Hepatocyte (in vitro differentiated cells): Measurements from ENCODE around the gene WASHC4. TPM values are rescaled to one million over a fixed set of nuclear protein-coding genes. Genes with fewer than 3 reads are reported as not detected.

Experiments used
- DNase-seq: peaks from one replicate; pipeline ENCODE4 v3.0.0-alpha.2; 2016; ENCODE audit warnings: low spot score
- H2AFZ ChIP-seq: fragments of 200-600 bp; sonication (generic); 2 replicates; pipeline ENCODE4 v1.6.0; 2016; ENCODE audit warnings: antibody characterized with exemption, mild to moderate bottlenecking
- H3K27ac ChIP-seq: fragments of 200-600 bp; sonication (generic); 2 replicates; pipeline ENCODE4 v1.5.1; 2016; ENCODE audit warnings: mild to moderate bottlenecking
- H3K27me3 ChIP-seq: fragments of 200-600 bp; sonication (generic); 2 replicates; pipeline ENCODE4 v1.6.1; 2016
- H3K36me3 ChIP-seq: fragments of 200-600 bp; sonication (generic); replicated peaks from 2 replicates; pipeline ENCODE4 v1.5.1; 2016; ENCODE audit warnings: low read depth; ENCODE audit not compliant: insufficient read depth
- H3K4me1 ChIP-seq: fragments of 200-600 bp; sonication (generic); 2 replicates; pipeline ENCODE4 v1.5.1; 2016; ENCODE audit warnings: mild to moderate bottlenecking, moderate library complexity; ENCODE audit not compliant: insufficient read depth
- H3K4me2 ChIP-seq: fragments of 200-600 bp; sonication (generic); 2 replicates; pipeline ENCODE4 v1.6.0; 2016
- H3K4me3 ChIP-seq: fragments of 200-600 bp; sonication (generic); 2 replicates; pipeline ENCODE4 v1.5.1; 2016; ENCODE audit warnings: mild to moderate bottlenecking
- H3K79me2 ChIP-seq: fragments of 200-600 bp; sonication (generic); 2 replicates; pipeline ENCODE4 v1.6.0; 2017; ENCODE audit warnings: mild to moderate bottlenecking
- H3K9me2 ChIP-seq: fragments of 200-600 bp; sonication (generic); replicated peaks from 2 replicates; pipeline ENCODE4 v1.6.0; 2017; ENCODE audit warnings: mild to moderate bottlenecking; ENCODE audit not compliant: insufficient read depth
- H3K9me3 ChIP-seq: fragments of 200-600 bp; sonication (generic); 2 replicates; pipeline ENCODE4 v1.5.1; 2016; ENCODE audit warnings: low read depth, mild to moderate bottlenecking
- H4K20me1 ChIP-seq: fragments of 200-600 bp; sonication (generic); 2 replicates; pipeline ENCODE4 v1.6.0; 2016; ENCODE audit warnings: mild to moderate bottlenecking; ENCODE audit not compliant: insufficient read depth, poor library complexity, severe bottlenecking
- CTCF ChIP-seq: fragments of 200-600 bp; sonication (generic); IDR thresholded peaks from 2 replicates; pipeline ENCODE4 v1.5.1; 2016; ENCODE audit warnings: antibody characterized with exemption, mild to moderate bottlenecking; ENCODE audit not compliant: poor library complexity
- EZH2 ChIP-seq: fragments of 200-600 bp; sonication (generic); IDR thresholded peaks from 2 replicates; pipeline ENCODE4 v1.6.1; 2016; ENCODE audit warnings: antibody characterized with exemption, mild to moderate bottlenecking, borderline replicate concordance
- EZH2phosphoT487 ChIP-seq: fragments of 200-600 bp; sonication (generic); IDR thresholded peaks from one replicate; pipeline ENCODE4 v1.6.1; 2018; ENCODE audit warnings: antibody characterized with exemption, mild to moderate bottlenecking, low read depth, moderate library complexity; ENCODE audit not compliant: unreplicated experiment, severe bottlenecking
- WGBS: methylation state at CpG from one replicate; pipeline ENCODE4 v1.1.6; 2016; ENCODE audit warnings: low lambda C conversion rate; ENCODE audit errors: missing lambda C conversion rate; 5-methylcytosine and 5-hydroxymethylcytosine counted together
- polyA plus RNA-seq: library from polyadenylated mRNA; unstranded; fragments of >200 nt; fragmentation: Nextera tagmentation; extraction: Ambion mirVana; gene quantifications from 2 replicates; pipeline ENCODE4 v1.2.1, GENCODE V29; 2016
- total RNA-seq: library from RNA; depleted of rRNA; stranded (reverse); fragments of >200 nt; gene quantifications from 2 replicates; pipeline ENCODE4 v1.2.3, GENCODE V29; 2014

The WASHC4 gene
- total and polyA plus RNA-seq, 2 experiments from 2014 or later = 31.3 to 92.7 TPM

DNA sequence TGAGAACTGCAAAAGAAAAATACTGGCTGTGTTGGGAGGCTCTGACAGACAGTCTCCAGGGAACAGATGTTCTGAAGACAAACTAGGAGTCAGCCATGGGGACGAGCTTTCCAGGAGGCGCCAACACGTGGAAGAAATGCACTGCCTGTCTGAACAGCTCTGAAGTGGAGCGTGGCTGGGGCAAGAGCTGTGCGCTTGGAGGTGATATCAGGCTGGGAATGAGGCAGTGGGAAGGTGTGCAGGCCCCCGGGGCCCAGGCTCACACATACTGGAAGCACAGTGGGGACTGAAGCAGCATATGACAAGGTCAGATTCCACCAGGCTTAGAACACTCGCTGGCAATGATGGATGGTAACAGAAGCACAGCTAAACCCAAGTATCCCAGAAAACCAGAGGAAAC, 110.9 kb downstream of the WASHC4 start:
- Histone ChIP-seq H3K4me1 (peaks cover 43% of the 10 kb centered on the region), H4K20me1 (no peaks in the 10 kb centered on the region), H3K27me3 (no peaks in the 10 kb centered on the region), H3K36me3 (peaks cover 3% of the 10 kb centered on the region), H3K9me3 (no peaks in the 10 kb centered on the region), H2AFZ (no peak overlapping the region), H3K4me2 (no peak overlapping the region), H3K79me2 (peaks cover 53% of the 10 kb centered on the region), H3K4me3 (no peak overlapping the region), H3K27ac (peak overlapping the region; percentile 95), H3K9me2 (no peaks in the 10 kb centered on the region)
- no peak for TF ChIP-seq EZH2
- no peak for TF ChIP-seq CTCF
- TF ChIP-seq EZH2phosphoT487 = no peak
- DNase-seq = no peak
- 77% methylated on average over 7 of the region's 7 CpGs for WGBS

Other genes starting within 250 kb of the WASHC4 start
- gene SLC41A2, start 149.4 kb upstream of the WASHC4 start, total RNA-seq = 42.8 and 48.2 TPM in 2 replicates
- 8.3 and 8.4 TPM in 2 replicates for gene SLC41A2, start 149.4 kb upstream of the WASHC4 start, polyA plus RNA-seq
- gene NOPCHAP1, start 121.4 kb upstream of the WASHC4 start, total RNA-seq = 2.4 and 2.8 TPM in 2 replicates
- 14.0 and 16.2 TPM in 2 replicates for gene NOPCHAP1, start 121.4 kb upstream of the WASHC4 start, polyA plus RNA-seq
- 11.1 and 16.2 TPM in 2 replicates for gene ALDH1L2, start 23.3 kb upstream of the WASHC4 start, total RNA-seq
- gene ALDH1L2, start 23.3 kb upstream of the WASHC4 start, polyA plus RNA-seq = 5.9 and 6.5 TPM in 2 replicates
- gene APPL2, start 128.4 kb downstream of the WASHC4 start, total RNA-seq = 51.9 and 74.1 TPM in 2 replicates
- 38.2 and 42.2 TPM in 2 replicates for gene APPL2, start 128.4 kb downstream of the WASHC4 start, polyA plus RNA-seq
- 80.9 and 92.3 TPM in 2 replicates for gene C12orf75, start 223.0 kb downstream of the WASHC4 start, total RNA-seq
- 95.2 and 103 TPM in 2 replicates for gene C12orf75, start 223.0 kb downstream of the WASHC4 start, polyA plus RNA-seq